DND-41 (cell line): ENCODE data around the gene PRKRIP1.

Experiments used
- EZH2 ChIP-seq: IDR thresholded peaks from 3 replicates; pipeline ENCODE4 v1.6.1; 2012; ENCODE audit warnings: borderline replicate concordance, low read depth, mild to moderate bottlenecking, moderate library complexity, low read length, inconsistent platforms; ENCODE audit not compliant: severe bottlenecking
- TF ChIP-seq, protein P1 (sequence below): IDR thresholded peaks from 2 replicates; pipeline ENCODE4 v1.5.1; 2012; ENCODE audit warnings: borderline replicate concordance, low read length, moderate library complexity, mild to moderate bottlenecking; ENCODE audit not compliant: poor library complexity, severe bottlenecking; ENCODE audit errors: extremely low read depth

DNA sequence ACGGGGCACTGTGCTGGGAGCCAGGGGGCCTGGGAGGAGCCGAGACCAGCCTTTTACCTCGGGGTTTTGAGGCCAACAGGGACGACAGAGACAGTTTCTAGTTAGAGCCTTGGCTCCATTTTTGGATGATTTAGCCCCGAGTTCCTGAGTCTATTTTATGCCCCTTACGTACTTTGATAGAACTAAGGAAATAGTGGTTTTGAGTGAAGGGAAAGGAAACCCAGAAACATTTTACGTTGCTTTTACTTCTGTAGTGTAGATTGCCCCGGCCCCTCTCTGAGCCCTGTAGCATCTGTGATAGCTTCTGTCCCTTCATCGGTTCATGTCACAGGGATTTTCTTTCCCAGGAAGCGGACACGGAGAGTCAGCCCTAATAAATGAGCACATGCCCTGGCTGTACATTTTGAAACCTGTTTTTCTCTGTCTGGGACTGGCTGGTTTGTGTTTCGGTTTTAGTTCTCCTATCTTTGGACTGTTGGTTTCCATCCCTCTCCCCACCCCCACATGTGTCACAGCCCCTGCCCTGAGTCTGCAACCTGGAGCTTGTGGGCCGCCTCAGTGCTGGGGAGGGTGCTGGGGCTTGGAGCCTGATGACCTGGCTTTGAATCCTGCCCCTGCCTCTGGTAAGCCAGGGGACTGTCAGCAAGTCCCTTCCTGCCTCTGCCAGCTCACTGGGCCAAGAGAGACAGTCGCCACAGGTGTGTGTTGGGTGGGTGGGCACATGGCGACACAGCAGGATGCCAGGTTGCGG, 30.3 kb downstream of the PRKRIP1 start:
- TF ChIP-seq, protein P1, sequence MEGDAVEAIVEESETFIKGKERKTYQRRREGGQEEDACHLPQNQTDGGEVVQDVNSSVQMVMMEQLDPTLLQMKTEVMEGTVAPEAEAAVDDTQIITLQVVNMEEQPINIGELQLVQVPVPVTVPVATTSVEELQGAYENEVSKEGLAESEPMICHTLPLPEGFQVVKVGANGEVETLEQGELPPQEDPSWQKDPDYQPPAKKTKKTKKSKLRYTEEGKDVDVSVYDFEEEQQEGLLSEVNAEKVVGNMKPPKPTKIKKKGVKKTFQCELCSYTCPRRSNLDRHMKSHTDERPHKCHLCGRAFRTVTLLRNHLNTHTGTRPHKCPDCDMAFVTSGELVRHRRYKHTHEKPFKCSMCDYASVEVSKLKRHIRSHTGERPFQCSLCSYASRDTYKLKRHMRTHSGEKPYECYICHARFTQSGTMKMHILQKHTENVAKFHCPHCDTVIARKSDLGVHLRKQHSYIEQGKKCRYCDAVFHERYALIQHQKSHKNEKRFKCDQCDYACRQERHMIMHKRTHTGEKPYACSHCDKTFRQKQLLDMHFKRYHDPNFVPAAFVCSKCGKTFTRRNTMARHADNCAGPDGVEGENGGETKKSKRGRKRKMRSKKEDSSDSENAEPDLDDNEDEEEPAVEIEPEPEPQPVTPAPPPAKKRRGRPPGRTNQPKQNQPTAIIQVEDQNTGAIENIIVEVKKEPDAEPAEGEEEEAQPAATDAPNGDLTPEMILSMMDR = no peak
- no peak for TF ChIP-seq EZH2
